ENCODE results near the gene SERPING1.
A peak's percentile ranks its signal among the peaks of the same experiment; 100 is the strongest.

The SERPING1 gene

GRCh38 chr11:57639321-57640067 is 42.0 kb downstream of the SERPING1 start:
- TF ChIP-seq, protein P1, sequence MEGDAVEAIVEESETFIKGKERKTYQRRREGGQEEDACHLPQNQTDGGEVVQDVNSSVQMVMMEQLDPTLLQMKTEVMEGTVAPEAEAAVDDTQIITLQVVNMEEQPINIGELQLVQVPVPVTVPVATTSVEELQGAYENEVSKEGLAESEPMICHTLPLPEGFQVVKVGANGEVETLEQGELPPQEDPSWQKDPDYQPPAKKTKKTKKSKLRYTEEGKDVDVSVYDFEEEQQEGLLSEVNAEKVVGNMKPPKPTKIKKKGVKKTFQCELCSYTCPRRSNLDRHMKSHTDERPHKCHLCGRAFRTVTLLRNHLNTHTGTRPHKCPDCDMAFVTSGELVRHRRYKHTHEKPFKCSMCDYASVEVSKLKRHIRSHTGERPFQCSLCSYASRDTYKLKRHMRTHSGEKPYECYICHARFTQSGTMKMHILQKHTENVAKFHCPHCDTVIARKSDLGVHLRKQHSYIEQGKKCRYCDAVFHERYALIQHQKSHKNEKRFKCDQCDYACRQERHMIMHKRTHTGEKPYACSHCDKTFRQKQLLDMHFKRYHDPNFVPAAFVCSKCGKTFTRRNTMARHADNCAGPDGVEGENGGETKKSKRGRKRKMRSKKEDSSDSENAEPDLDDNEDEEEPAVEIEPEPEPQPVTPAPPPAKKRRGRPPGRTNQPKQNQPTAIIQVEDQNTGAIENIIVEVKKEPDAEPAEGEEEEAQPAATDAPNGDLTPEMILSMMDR (IDR thresholded peaks at IDR 0.05; ENCODE audit: low read length): no peak
- TF ChIP-seq EZH2 (IDR thresholded peaks at IDR 0.05; ENCODE audit: borderline replicate concordance, low read length): no peak
- peaks cover 5% of the 10 kb centered on the region; the same call in 1 of the 2 replicates for H3K27me3 ChIP-seq (ENCODE audit: insufficient read depth, low read length)
- H3K9ac ChIP-seq (ENCODE audit: low read length): no peak overlapping the region
- no peaks in the 10 kb centered on the region for H3F3A ChIP-seq (ENCODE audit: insufficient read depth, low read length)
- no peaks in the 10 kb centered on the region for H3K9me2 ChIP-seq (ENCODE audit: low read depth, low read length)
- no peaks in the 10 kb centered on the region for H3K9me3 ChIP-seq (ENCODE audit: low read length)
- no peak overlapping the region for H2AFZ ChIP-seq (ENCODE audit: low read length)
- H3K36me3 ChIP-seq (ENCODE audit: insufficient read depth, low read length): no peaks in the 10 kb centered on the region
- H4K20me1 ChIP-seq (ENCODE audit: insufficient read depth, low read length): no peaks in the 10 kb centered on the region
- no peaks in the 10 kb centered on the region for H3K4me1 ChIP-seq (ENCODE audit: insufficient read depth, low read length, severe bottlenecking)
- no peak overlapping the region for H3K4me3 ChIP-seq (ENCODE audit: low read depth, low read length, poor library complexity, severe bottlenecking)
- H3K79me2 ChIP-seq (ENCODE audit: insufficient read depth, low read length): no peaks in the 10 kb centered on the region
- H3K27ac ChIP-seq (ENCODE audit: low read depth, low read length, poor library complexity, severe bottlenecking): no peak overlapping the region
- H3K4me2 ChIP-seq (ENCODE audit: low read length): no peak overlapping the region

DNA sequence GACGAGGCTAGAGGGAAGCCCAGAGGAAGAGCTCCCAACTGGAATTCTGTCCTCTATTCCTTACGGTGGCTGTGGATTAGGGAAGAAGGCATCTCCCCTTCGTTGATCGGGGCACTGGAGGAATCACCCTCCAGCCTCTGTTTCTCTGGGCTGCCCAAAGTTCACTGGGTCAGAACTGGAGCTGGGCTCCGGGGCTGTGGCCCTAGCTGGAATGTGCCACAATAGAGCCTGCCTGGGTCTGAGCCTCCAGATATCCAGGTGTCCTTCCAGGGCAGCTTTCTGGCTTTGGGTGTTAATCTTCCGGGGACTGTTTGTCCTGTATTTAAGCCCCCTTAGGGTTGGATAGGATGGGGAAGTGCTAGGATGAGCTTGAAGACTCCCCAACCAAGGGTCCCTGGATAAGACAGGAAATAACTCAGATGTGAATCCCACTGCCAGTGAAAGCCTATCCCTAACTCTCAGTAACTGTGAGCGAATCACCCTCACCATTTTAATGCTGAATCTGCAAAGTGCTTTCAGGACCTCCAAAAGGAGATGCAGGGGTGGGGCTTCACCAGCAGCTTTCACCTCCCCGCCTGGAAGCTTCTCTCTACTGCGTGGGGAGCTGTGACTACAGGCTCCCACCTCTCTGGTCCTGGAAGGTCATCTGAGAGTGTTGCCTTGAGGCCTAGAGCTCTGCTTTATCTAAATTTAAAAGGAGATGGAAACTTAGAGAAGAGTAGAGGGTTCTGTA is 42.7 kb downstream of the SERPING1 start:
- H3K4me3 ChIP-seq (ENCODE audit: low read depth, low read length, poor library complexity, severe bottlenecking): no peak overlapping the region
- no peaks in the 10 kb centered on the region for H3K9me2 ChIP-seq (ENCODE audit: low read depth, low read length)
- TF ChIP-seq, protein P1 (IDR thresholded peaks at IDR 0.05; ENCODE audit: low read length): no peak
- no peak for TF ChIP-seq EZH2 (IDR thresholded peaks at IDR 0.05; ENCODE audit: borderline replicate concordance, low read length)
- H3K4me1 ChIP-seq (ENCODE audit: insufficient read depth, low read length, severe bottlenecking): no peaks in the 10 kb centered on the region
- H4K20me1 ChIP-seq (ENCODE audit: insufficient read depth, low read length): no peaks in the 10 kb centered on the region
- H3K9ac ChIP-seq (ENCODE audit: low read length): no peak overlapping the region
- no peaks in the 10 kb centered on the region for H3F3A ChIP-seq (ENCODE audit: insufficient read depth, low read length)
- no peak overlapping the region for H2AFZ ChIP-seq (ENCODE audit: low read length)
- H3K27ac ChIP-seq (ENCODE audit: low read depth, low read length, poor library complexity, severe bottlenecking): no peak overlapping the region
- H3K79me2 ChIP-seq (ENCODE audit: insufficient read depth, low read length): no peaks in the 10 kb centered on the region
- H3K9me3 ChIP-seq (ENCODE audit: low read length): no peaks in the 10 kb centered on the region
- no peaks in the 10 kb centered on the region for H3K36me3 ChIP-seq (ENCODE audit: insufficient read depth, low read length)
- H3K27me3 ChIP-seq (ENCODE audit: insufficient read depth, low read length): peaks cover 5% of the 10 kb centered on the region; the same call in 1 of the 2 replicates
- no peak overlapping the region for H3K4me2 ChIP-seq (ENCODE audit: low read length)

GRCh38 chr11:57641011-57641807 is 43.7 kb downstream of the SERPING1 start:
- H3K27me3 ChIP-seq (ENCODE audit: insufficient read depth, low read length): peaks cover 5% of the 10 kb centered on the region; the same call in 1 of the 2 replicates
- no peaks in the 10 kb centered on the region for H3K4me1 ChIP-seq (ENCODE audit: insufficient read depth, low read length, severe bottlenecking)
- H3K9ac ChIP-seq (ENCODE audit: low read length): no peak overlapping the region
- H3K9me2 ChIP-seq (ENCODE audit: low read depth, low read length): no peaks in the 10 kb centered on the region
- H3K79me2 ChIP-seq (ENCODE audit: insufficient read depth, low read length): no peaks in the 10 kb centered on the region
- no peak overlapping the region for H3K4me3 ChIP-seq (ENCODE audit: low read depth, low read length, poor library complexity, severe bottlenecking)
- H3K4me2 ChIP-seq (ENCODE audit: low read length): no peak overlapping the region
- H3K27ac ChIP-seq (ENCODE audit: low read depth, low read length, poor library complexity, severe bottlenecking): no peak overlapping the region
- H3F3A ChIP-seq (ENCODE audit: insufficient read depth, low read length): no peaks in the 10 kb centered on the region
- TF ChIP-seq, protein P1 (IDR thresholded peaks at IDR 0.05; ENCODE audit: low read length): peak; percentile 59
- TF ChIP-seq EZH2 (IDR thresholded peaks at IDR 0.05; ENCODE audit: borderline replicate concordance, low read length): no peak
- no peaks in the 10 kb centered on the region for H3K9me3 ChIP-seq (ENCODE audit: low read length)
- no peaks in the 10 kb centered on the region for H3K36me3 ChIP-seq (ENCODE audit: insufficient read depth, low read length)
- H2AFZ ChIP-seq (ENCODE audit: low read length): no peak overlapping the region
- no peaks in the 10 kb centered on the region for H4K20me1 ChIP-seq (ENCODE audit: insufficient read depth, low read length)

Data from OCI-LY1 (cell line).